GM12878 (cell line): ENCODE data around the gene ZNF552. TPM values are rescaled to one million over a fixed set of nuclear protein-coding genes. Genes with fewer than 3 reads are reported as not detected.

Experiments used
- ATAC-seq: fragments of 200-7000 bp; cut with Tn5 transposase; 3 replicates; pipeline ENCODE4 v1.9.1; 2020; ENCODE audit warnings: mild to moderate bottlenecking, moderate library complexity
- BruUV-seq: library from RNA; stranded (reverse); fragments of 400-500 nt; replicated peaks from 2 replicates; lab custom pipeline; 2021; lab: Mats Ljungman, UMichigan
- CTCF ChIA-PET: fragments of 300-600 bp; sonication (Branson Sonifier 250); formaldehyde crosslinking; extraction: SDS; loops from one replicate; lab custom pipeline; 2021; ENCODE audit warnings: inconsistent platforms; lab: Yijun Ruan, JAX
- POLR2A ChIA-PET: fragments of 350-600 bp; formaldehyde crosslinking; extraction: SDS; loops from one replicate; lab custom pipeline; 2021; ENCODE audit warnings: inconsistent platforms; lab: Charles Lee
- RAD21 ChIA-PET: fragments of 300-600 bp; sonication (Branson Sonifier 250); formaldehyde crosslinking; loops from one replicate; lab custom pipeline; 2023; ENCODE audit warnings: antibody characterized with exemption; ENCODE audit not compliant: unreplicated experiment; lab: Charles Lee
- SMC1A ChIA-PET: fragments of 300-600 bp; sonication (Branson Sonifier 250); formaldehyde crosslinking; loops from one replicate; lab custom pipeline; 2023; ENCODE audit not compliant: unreplicated experiment, uncharacterized antibody; lab: Charles Lee
- DNase-seq: peaks from one replicate; pipeline ENCODE4 v3.0.0-alpha.2; 2011; ENCODE audit warnings: low read depth, low spot score
- FAIRE-seq: peaks from 3 replicates; lab custom pipeline; 2011; peaks lifted over from hg19 to GRCh38; lab: Jason Lieb, UNC
- H2AFZ ChIP-seq: 2 replicates; pipeline ENCODE4 v1.6.0; 2011; ENCODE audit warnings: low read depth, low read length, control low read depth; ENCODE audit not compliant: control insufficient read depth
- H3K27ac ChIP-seq: 2 replicates; pipeline ENCODE4 v1.5.1; 2011; ENCODE audit warnings: control low read depth; ENCODE audit not compliant: control insufficient read depth, insufficient read depth
- H3K27me3 ChIP-seq, 2 experiments: replicated peaks in 1 of 2; 2 replicates each; pipeline versions ENCODE4 v1.6.0 to v1.6.1; 2011; ENCODE audit warnings: low read length in 1 of 2; ENCODE audit not compliant: control insufficient read depth in 2 of 2, insufficient read depth in 2 of 2
- H3K36me3 ChIP-seq, 2 experiments: 2 replicates each; pipeline ENCODE4 v1.5.1; 2011; ENCODE audit warnings: low read length in 1 of 2; ENCODE audit not compliant: control insufficient read depth in 2 of 2, insufficient read depth in 2 of 2
- H3K4me1 ChIP-seq: 2 replicates; pipeline ENCODE4 v1.6.1; 2011; ENCODE audit warnings: mild to moderate bottlenecking, low read length, moderate library complexity, mixed read lengths; ENCODE audit not compliant: control insufficient read depth, insufficient read depth
- H3K4me2 ChIP-seq: 2 replicates; pipeline ENCODE4 v1.6.0; 2011; ENCODE audit warnings: control low read depth; ENCODE audit not compliant: control insufficient read depth, insufficient read depth
- H3K4me3 ChIP-seq: fragments of 200-600 bp; sonication (generic); 2 replicates; pipeline ENCODE4 v1.5.1; 2016
- H3K79me2 ChIP-seq: 2 replicates; pipeline ENCODE4 v1.6.0; 2011; ENCODE audit warnings: low read length; ENCODE audit not compliant: control insufficient read depth, insufficient read depth
- H3K9ac ChIP-seq: 2 replicates; pipeline ENCODE4 v1.8.0; 2011; ENCODE audit warnings: low read length, control low read depth, mixed read lengths; ENCODE audit not compliant: control insufficient read depth, insufficient read depth
- H3K9me3 ChIP-seq: replicated peaks from 3 replicates; pipeline ENCODE4 v1.5.1; 2011; ENCODE audit warnings: mild to moderate bottlenecking, low read length; ENCODE audit not compliant: control insufficient read depth, insufficient read depth
- H4K20me1 ChIP-seq: 2 replicates; pipeline ENCODE4 v1.6.0; 2011; ENCODE audit not compliant: control insufficient read depth, insufficient read depth
- ASH2L ChIP-seq: fragments of 300-600, 200-600 bp; sonication (generic); IDR thresholded peaks from 2 replicates; pipeline ENCODE4 v1.6.1; 2017; ENCODE audit warnings: low read depth, mild to moderate bottlenecking, borderline replicate concordance
- BMI1 ChIP-seq: fragments of 450-650 bp; IDR thresholded peaks from 2 replicates; pipeline ENCODE4 v1.6.1; 2016; ENCODE audit warnings: mild to moderate bottlenecking, moderate library complexity, borderline replicate concordance
- BRCA1 ChIP-seq: IDR thresholded peaks from 2 replicates; pipeline ENCODE4 v1.6.1; 2011; ENCODE audit warnings: low read depth, low read length, improper control_type of control experiment
- CHD2 ChIP-seq: IDR thresholded peaks from 2 replicates; pipeline ENCODE4 v1.6.1; 2011; ENCODE audit warnings: low read depth, low read length, improper control_type of control experiment, borderline replicate concordance
- GATAD2B ChIP-seq: fragments of 450-650 bp; conservative IDR thresholded peaks from 2 replicates; pipeline ENCODE4 v1.6.1; 2017; ENCODE audit warnings: low read depth, mild to moderate bottlenecking, moderate library complexity
- MXI1 ChIP-seq: fragments of 150-350 bp; IDR thresholded peaks from 2 replicates; pipeline ENCODE4 v1.6.1; 2011; ENCODE audit warnings: low read depth, mild to moderate bottlenecking, inconsistent platforms, low read length, improper control_type of control experiment
- NBN ChIP-seq: fragments of 450-650 bp; IDR thresholded peaks from 2 replicates; pipeline ENCODE4 v1.6.1; 2016
- NR2F1 ChIP-seq: fragments of 450-650 bp; conservative IDR thresholded peaks from 2 replicates; pipeline ENCODE4 v1.6.1; 2017; ENCODE audit warnings: mild to moderate bottlenecking
- PML ChIP-seq: IDR thresholded peaks from 2 replicates; pipeline ENCODE4 v1.6.1; 2012; ENCODE audit warnings: low read length, inconsistent platforms
- SREBF2 ChIP-seq: IDR thresholded peaks from 2 replicates; pipeline ENCODE4 v1.6.1; 2012; ENCODE audit warnings: mild to moderate bottlenecking, low read length
- ZBTB4 ChIP-seq: fragments of 450-650 bp; formaldehyde crosslinking; IDR thresholded peaks from 2 replicates; pipeline ENCODE4 v1.4.0; 2022; ENCODE audit warnings: mild to moderate bottlenecking, moderate library complexity
- ZNF384 ChIP-seq: IDR thresholded peaks from 2 replicates; pipeline ENCODE4 v1.6.1; 2012; ENCODE audit warnings: low read depth, mild to moderate bottlenecking, low read length, improper control_type of control experiment, borderline replicate concordance
- WGBS: methylation state at CpG from one replicate; pipeline ENCODE4 v1.1.6; 2016; ENCODE audit warnings: low lambda C conversion rate; ENCODE audit not compliant: insufficient replicate concordance, insufficient coverage; ENCODE audit errors: missing lambda C conversion rate; 5-methylcytosine and 5-hydroxymethylcytosine counted together
- in situ Hi-C: fragments of 300-500 bp; cut with MboI; formaldehyde crosslinking; loops from 9 replicates; pipeline ENCODE4 v1.14.3; 2018; ENCODE audit warnings: mixed read lengths
- intact Hi-C: fragments of 100-400 bp; cut with micrococcal nuclease; formaldehyde crosslinking; loops from one replicate; pipeline ENCODE4 v1.14.2; 2022; ENCODE audit not compliant: unreplicated experiment
- polyA plus RNA-seq, 11 experiments: library from polyadenylated mRNA; depleted of rRNA in 4 of 11; unstranded in 6 of 11; stranded (reverse) in 5 of 11; fragments of >200 nt; fragmentation: Nextera tagmentation in 4 of 11; fragmentation: Illumina TruSeq in 1 of 11; extraction: Ambion mirVana in 4 of 11; extraction: Trizol in 1 of 11; gene quantifications; 1 replicate in 1 of 11; 2 replicates in 10 of 11; pipeline versions ENCODE4 v1.2.1 to v1.2.3, GENCODE V29; 2011 to 2016; ENCODE audit warnings: inconsistent platforms in 2 of 11, missing spikeins in 2 of 11, low read depth in 1 of 11
- total RNA-seq, 4 experiments: library from RNA; depleted of rRNA in 3 of 4; stranded (reverse); fragments of >200 nt in 3 of 4; fragmentation: Illumina TruSeq in 1 of 4; extraction: Trizol in 1 of 4; gene quantifications; 2 replicates each; pipeline versions ENCODE4 v1.2.1 to v1.2.3, GENCODE V29; 2013 to 2021
- TF ChIP-seq, protein P1 (sequence below): fragments of 450-650 bp; IDR thresholded peaks from 2 replicates; pipeline ENCODE4 v1.6.1; 2017; ENCODE audit warnings: mild to moderate bottlenecking, moderate library complexity
- TF ChIP-seq, protein P2 (sequence below): fragments of 450-650 bp; IDR thresholded peaks from 2 replicates; pipeline ENCODE4 v1.6.1; 2016; ENCODE audit warnings: mild to moderate bottlenecking
- TF ChIP-seq, protein P3 (sequence below): IDR thresholded peaks from 2 replicates; pipeline ENCODE4 v1.6.1; 2012; ENCODE audit warnings: low read depth, low read length, improper control_type of control experiment

ZNF552 gene
- total and polyA plus RNA-seq, 10 of the 15 experiments (the other 5 are each of a cell fraction or from before 2014, with no cell fraction given), result 3.6 to 13.3 (median 8.0) TPM

GRCh38 chr19:57757941-57758340 is 56.8 kb downstream of the ZNF552 start:
- in situ Hi-C loops (no loop called here), intact Hi-C loops (no loop called here)
- no TSS peak for BruUV-seq
- Histone ChIP-seq H3K79me2 (no peaks in the 10 kb centered on the region), H3K4me1 (no peaks in the 10 kb centered on the region), H2AFZ (no peak overlapping the region), H3K4me2 (no peak overlapping the region), H3K9me3 (peaks cover 25% of the 10 kb centered on the region), H3K36me3 (peaks cover 2 to 26% of the 10 kb centered on the region in 2 experiments), H3K4me3 (no peak overlapping the region), H4K20me1 (no peaks in the 10 kb centered on the region), H3K27ac (no peak overlapping the region), H3K9ac (no peak overlapping the region), H3K27me3 (no peaks in the 10 kb centered on the region)
- SMC1A ChIA-PET, result no interaction called here
- FAIRE-seq, result no peak
- WGBS, result 97% methylated on average over 2 of the region's 2 CpGs
- POLR2A ChIA-PET, result no interaction called here
- RAD21 ChIA-PET, result no interaction called here
- no peak for DNase-seq
- CTCF ChIA-PET, result no interaction called here
- TF ChIP-seq ZBTB4 (CRISPR knock-in tag) (no peak), PML (no peak), NR2F1 (no peak), MXI1 (no peak), ASH2L (no peak), BMI1 (no peak), SREBF2 (no peak), NBN (no peak), BRCA1 (no peak), GATAD2B (no peak), CHD2 (no peak), ZNF384 (no peak)
- TF ChIP-seq, protein P1, sequence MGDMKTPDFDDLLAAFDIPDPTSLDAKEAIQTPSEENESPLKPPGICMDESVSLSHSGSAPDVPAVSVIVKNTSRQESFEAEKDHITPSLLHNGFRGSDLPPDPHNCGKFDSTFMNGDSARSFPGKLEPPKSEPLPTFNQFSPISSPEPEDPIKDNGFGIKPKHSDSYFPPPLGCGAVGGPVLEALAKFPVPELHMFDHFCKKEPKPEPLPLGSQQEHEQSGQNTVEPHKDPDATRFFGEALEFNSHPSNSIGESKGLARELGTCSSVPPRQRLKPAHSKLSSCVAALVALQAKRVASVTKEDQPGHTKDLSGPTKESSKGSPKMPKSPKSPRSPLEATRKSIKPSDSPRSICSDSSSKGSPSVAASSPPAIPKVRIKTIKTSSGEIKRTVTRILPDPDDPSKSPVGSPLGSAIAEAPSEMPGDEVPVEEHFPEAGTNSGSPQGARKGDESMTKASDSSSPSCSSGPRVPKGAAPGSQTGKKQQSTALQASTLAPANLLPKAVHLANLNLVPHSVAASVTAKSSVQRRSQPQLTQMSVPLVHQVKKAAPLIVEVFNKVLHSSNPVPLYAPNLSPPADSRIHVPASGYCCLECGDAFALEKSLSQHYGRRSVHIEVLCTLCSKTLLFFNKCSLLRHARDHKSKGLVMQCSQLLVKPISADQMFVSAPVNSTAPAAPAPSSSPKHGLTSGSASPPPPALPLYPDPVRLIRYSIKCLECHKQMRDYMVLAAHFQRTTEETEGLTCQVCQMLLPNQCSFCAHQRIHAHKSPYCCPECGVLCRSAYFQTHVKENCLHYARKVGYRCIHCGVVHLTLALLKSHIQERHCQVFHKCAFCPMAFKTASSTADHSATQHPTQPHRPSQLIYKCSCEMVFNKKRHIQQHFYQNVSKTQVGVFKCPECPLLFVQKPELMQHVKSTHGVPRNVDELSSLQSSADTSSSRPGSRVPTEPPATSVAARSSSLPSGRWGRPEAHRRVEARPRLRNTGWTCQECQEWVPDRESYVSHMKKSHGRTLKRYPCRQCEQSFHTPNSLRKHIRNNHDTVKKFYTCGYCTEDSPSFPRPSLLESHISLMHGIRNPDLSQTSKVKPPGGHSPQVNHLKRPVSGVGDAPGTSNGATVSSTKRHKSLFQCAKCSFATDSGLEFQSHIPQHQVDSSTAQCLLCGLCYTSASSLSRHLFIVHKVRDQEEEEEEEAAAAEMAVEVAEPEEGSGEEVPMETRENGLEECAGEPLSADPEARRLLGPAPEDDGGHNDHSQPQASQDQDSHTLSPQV, result no peak
- TF ChIP-seq, protein P2, sequence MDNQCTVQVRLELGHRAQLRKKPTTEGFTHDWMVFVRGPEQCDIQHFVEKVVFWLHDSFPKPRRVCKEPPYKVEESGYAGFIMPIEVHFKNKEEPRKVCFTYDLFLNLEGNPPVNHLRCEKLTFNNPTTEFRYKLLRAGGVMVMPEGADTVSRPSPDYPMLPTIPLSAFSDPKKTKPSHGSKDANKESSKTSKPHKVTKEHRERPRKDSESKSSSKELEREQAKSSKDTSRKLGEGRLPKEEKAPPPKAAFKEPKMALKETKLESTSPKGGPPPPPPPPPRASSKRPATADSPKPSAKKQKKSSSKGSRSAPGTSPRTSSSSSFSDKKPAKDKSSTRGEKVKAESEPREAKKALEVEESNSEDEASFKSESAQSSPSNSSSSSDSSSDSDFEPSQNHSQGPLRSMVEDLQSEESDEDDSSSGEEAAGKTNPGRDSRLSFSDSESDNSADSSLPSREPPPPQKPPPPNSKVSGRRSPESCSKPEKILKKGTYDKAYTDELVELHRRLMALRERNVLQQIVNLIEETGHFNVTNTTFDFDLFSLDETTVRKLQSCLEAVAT, result no peak
- TF ChIP-seq, protein P3, sequence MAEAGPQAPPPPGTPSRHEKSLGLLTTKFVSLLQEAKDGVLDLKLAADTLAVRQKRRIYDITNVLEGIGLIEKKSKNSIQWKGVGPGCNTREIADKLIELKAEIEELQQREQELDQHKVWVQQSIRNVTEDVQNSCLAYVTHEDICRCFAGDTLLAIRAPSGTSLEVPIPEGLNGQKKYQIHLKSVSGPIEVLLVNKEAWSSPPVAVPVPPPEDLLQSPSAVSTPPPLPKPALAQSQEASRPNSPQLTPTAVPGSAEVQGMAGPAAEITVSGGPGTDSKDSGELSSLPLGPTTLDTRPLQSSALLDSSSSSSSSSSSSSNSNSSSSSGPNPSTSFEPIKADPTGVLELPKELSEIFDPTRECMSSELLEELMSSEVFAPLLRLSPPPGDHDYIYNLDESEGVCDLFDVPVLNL, result no peak
- ATAC-seq, result no peak
